ENCODE data around the gene BLOC1S6.
"Not testable (repeated sequence)": the region's sequence is repeated elsewhere in the genome, so short reads cannot be mapped to it uniquely, and the experiment has no call there.

Gene BLOC1S6

DNA sequence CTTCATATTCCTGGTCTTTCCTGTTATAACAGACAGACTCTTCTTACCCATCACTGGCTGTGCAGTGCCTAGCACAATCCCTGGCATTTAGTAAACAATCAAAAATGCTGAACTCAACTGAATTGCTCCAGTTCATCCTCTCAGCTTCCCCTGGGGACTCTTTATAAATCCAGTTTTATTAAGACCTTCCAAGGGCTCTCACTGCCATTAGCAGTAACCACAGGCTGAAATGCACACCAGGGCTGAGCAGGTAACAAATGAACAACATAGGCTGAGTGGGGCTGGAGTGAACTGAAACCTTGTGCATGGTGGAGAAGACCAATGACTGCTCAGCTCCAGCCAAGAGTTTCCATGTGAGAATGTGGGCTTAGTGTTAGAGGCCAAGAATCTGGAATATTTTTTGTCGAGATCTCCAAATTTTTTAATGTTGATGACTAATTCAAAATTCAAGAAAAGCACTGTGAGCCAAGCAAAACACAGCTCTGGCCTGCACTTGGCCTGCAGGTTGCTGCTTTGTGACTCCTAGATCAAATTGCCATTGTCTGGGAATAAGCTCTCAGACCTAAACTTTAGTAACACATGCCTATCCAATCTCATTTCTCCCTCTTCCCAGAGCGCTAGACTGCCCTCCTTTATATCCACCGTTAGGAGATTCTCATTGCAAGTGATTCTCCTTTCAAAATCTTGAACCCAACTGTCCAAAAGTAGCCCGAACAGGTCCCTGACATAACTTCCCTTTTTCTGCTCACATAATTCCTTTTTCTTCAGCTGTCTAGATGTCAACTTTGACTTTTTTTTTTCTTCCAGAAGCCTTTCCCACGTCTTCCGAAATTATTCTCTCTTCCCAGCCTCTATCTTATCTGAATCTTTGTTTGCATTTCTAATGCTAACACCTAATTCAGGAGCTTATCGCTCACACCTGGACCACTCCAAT lies 55.1 kb downstream of the BLOC1S6 start:
- no peak for DNase-seq

DNA sequence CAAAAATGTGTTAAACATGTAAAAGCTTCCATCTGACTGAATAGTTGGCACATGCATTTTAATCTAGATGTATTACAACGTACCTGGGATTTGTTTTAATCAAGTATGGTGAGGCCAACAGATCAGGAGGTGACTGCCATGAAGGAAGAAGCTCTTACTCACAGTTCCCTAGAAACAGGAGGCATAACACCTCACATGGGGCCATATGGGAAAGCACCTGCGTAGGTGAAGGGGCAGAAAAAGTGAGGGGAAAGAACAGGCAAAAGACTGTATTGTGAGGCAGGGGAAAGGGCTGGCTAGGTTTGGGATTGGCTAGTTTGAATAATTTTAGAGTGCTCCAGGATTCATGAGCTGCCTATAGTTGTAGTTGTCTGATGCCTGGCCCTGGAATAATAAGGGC lies 57.3 kb downstream of the BLOC1S6 start:
- no peak for DNase-seq

DNA sequence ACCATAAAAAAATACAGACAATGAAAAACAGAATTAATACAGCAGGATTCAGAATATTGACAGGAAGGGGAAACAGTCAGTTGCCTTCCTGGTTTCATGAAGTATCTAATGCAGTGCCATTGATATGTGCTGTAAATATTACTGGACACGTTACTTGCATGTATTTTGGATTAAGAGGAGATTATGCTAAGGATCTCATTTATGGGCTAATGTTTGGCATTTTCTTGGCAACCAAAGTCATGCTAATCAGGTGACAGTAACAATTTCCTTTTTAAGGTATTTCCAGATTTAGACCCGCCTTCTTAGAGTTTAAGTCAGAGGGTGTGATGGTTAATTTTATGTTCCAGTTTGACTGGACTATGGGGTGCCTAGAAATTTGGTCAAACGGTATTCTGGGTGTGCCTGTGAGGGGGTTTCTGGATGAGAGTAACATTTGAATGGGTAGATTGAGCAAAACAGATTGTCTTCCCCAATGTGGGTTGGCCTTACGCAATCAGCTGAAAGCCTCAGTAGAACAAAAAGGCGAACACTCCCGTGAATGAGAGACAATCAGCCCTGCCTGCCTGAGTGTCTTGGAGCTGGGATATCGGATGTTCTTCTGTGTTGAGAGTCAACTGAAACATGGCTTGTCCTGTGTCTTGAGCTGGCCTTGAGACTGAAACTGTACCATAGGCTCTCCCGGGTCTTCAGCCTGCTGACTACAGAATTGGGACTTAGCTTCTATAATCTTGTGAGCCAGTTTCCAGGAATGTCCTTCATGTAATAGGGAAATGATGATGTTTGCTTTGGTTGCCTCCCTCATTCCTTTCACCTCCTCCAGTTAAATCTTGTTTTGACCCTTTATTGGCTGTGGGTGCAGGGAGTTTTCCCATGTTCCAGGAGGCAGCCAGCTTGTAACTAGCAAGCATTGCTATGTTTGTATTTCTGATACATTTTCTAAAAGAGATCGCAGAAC lies 58.1 kb downstream of the BLOC1S6 start:
- no peak for DNase-seq

GRCh38 chr15:45646220-45646619 lies 59.0 kb downstream of the BLOC1S6 start:
- DNase-seq, result no peak

DNA sequence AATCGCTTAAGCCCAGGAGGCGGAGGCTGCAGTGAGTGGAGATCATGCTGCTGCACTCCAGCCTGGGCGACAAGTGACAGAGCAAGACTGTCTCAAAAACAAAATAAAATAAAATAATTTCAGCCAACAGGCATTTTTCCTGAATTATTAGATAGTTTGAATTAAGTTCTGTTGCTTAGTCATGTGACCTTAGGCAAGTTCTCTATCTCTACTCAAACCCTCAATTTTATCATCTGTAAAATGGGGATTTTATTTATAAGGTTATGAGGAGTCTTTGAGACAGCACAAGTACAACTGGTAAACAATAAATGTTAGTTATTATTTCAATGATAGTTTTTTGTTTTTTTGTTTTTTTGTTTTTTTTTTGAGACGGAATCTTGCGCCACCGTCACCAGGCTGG lies 60.6 kb downstream of the BLOC1S6 start:
- DNase-seq, result no peak

DNA sequence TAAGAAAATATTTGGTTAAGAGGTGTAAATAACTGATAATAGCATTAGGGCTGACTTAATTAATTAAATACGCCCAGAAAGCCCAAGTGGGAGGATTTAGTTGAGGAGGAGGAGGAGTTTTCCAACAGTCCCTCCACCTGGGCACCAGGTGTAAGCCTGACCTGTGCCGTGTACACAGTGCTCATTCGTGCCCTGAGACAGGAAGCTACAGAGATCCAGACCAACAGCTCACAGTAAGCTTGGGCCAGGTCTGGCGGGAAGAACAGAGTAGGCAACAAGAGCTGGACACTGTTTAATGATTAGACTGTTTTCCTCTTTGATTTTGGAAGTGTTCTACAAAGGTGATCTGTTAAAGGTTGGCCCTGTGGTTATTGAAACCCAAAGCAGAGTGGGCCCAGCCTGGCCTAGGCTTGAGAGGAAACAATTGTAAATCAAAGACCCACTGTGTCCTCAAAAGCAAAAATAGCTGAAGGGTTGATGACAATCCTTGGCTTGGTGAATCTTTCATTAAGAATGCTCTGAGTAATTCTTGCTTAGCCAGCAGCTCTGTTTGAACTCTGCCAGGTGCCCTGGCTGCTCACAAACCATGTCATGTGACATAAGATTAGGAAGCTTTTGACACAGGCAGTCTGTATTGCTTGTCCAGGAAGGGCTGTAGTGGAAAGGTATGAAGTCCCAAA lies 61.5 kb downstream of the BLOC1S6 start:
- no peak for DNase-seq

DNA sequence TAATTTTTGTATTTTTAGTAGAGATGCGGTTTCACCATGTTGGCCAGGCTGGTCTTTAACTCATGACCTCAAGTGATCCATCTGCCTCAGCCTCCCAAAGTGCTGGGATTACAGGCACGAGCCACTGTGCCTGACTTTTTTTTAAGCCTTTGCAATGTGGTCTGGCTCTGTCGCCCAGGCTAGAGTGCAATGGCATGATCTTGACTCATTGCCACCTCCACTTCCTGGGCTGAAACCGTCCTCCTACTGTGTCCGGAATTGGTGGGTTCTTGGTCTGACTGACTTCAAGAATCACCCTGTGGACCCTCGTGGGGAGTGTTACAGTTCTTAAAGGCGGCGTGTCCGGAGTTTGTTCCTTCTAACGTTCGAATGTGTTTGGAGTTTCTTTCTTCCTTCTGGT lies 62.8 kb downstream of the BLOC1S6 start:
- DNase-seq, result not testable (repeated sequence)

- DNase-seq, result no peak
Observed at GRCh38 chr15:45650889-45651525, 63.8 kb downstream of the BLOC1S6 start.

GRCh38 chr15:45653702-45654424 lies 66.7 kb downstream of the BLOC1S6 start:
- DNase-seq, result no peak

GRCh38 chr15:45654749-45655148 lies 67.6 kb downstream of the BLOC1S6 start:
- no peak for DNase-seq

GRCh38 chr15:45657254-45657653 lies 70.1 kb downstream of the BLOC1S6 start:
- no peak for DNase-seq

DNA sequence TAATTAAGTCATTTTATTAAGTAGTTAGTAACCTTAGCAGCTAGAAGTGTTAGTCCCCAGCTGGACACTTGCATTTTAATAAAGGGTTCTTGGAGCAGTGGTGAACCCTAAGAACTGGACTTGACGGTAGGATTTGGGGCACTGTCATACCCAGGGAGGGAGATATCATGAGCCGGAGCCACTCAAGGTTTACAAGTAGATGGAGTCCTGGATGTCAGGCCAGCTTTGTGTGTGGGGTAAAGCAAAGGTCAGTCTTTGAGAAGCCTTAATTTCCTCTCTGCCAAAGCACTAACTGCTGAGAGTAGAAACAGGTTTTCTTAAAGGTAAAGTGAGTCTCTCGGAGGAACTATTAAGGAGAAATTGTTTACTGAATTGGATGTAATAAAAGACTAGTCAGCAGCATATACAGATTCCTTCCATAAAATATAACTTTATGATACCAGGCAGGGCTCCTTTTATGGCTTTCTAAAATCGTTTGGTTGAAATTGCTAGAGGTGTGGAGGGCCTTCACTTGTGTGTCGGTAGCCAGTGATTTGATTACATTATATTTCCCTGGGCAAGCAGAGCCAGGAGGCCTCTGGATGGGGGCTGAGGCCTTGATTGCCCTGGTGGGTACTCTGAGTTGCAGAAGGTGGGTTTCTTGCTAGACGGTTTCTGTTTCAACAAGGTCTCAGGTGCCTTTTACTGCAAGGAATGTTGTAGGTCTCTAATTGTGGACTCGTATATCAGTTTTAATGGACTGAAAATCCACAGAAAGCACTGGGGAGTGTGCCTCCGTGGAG lies 70.8 kb downstream of the BLOC1S6 start:
- no peak for DNase-seq
